GM13977 (cell line): ENCODE measurements around the gene WDR7.

Experiments
- DNase-seq: peaks from one replicate; pipeline ENCODE4 v3.0.0; 2012; ENCODE audit warnings: low spot score
- in situ Hi-C: fragments of 300-500 bp; cut with MboI; formaldehyde crosslinking; loops from one replicate; pipeline ENCODE4 v1.12.0; 2022; ENCODE audit warnings: low sequenced_read_pairs, low pct_unique_long_range_greater_than_20kb, mixed read lengths, inconsistent platforms; ENCODE audit not compliant: unreplicated experiment
- TF ChIP-seq, protein P1 (sequence below): IDR thresholded peaks from 2 replicates; pipeline ENCODE4 v1.5.1; 2012; ENCODE audit warnings: mild to moderate bottlenecking, control low read depth; ENCODE audit not compliant: insufficient read depth; ENCODE audit errors: extremely low read depth, missing control alignments

The WDR7 gene

DNA sequence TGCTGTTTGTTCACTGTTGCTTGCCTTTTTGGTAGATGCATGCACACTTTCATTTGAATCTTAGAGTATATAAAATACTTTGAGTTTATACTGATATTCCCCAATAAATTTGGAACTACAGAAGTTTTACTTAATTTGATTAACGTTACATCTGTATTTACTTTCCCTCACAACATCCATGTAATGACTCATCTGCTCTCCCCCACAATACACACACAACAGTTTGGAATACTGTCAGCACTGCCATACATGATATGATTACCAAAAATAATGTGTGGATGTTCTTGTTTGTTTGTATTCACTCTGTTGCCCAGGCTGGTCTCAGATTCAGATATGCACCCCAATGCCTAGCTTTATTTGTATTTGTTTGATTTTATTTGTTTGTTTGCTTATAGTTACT lies 144.2 kb downstream of the WDR7 start:
- no peak for DNase-seq
- in situ Hi-C loops: no loop called here
- TF ChIP-seq, protein P1, sequence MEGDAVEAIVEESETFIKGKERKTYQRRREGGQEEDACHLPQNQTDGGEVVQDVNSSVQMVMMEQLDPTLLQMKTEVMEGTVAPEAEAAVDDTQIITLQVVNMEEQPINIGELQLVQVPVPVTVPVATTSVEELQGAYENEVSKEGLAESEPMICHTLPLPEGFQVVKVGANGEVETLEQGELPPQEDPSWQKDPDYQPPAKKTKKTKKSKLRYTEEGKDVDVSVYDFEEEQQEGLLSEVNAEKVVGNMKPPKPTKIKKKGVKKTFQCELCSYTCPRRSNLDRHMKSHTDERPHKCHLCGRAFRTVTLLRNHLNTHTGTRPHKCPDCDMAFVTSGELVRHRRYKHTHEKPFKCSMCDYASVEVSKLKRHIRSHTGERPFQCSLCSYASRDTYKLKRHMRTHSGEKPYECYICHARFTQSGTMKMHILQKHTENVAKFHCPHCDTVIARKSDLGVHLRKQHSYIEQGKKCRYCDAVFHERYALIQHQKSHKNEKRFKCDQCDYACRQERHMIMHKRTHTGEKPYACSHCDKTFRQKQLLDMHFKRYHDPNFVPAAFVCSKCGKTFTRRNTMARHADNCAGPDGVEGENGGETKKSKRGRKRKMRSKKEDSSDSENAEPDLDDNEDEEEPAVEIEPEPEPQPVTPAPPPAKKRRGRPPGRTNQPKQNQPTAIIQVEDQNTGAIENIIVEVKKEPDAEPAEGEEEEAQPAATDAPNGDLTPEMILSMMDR: no peak

DNA sequence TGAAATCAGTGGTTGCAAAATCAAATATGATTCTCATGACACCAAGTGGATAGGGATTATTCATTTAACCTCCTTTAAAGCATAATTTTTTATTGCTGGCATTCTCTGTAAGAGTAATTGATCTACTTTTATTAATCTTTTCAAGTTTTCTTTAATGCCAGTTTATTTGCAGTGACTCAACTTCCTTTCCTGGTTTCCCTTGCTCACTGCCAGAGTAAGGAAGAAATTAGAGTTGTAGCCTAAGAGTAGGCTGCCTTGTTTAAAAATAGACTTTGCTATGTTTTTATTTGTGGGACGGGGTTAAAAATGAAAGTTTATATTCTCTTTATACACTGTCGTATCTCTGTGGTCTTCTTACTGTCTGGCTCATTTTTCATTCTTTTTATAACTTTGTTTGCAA lies 148.6 kb downstream of the WDR7 start:
- DNase-seq: no peak
- in situ Hi-C loops: no loop called here
- TF ChIP-seq, protein P1: no peak

DNA sequence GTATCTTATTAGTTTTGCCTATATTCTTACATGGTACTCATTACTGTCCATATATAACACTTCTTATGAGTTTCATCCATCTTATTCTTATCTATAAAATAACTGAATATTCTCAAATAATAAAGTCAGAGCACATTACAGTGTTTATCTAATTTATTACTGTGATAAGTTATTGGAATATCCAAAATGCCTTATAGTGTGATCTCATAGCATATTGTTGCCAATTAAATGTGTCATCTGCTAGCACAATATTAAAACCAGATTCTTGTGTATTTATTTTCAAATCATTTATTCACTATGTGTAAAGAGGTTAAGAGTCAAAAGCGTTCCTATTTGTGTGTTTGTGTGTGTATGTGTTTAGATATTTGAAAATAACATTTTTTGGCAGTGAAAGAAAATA lies 151.9 kb downstream of the WDR7 start:
- in situ Hi-C loops: no loop called here
- TF ChIP-seq, protein P1: no peak
- DNase-seq: no peak

DNA sequence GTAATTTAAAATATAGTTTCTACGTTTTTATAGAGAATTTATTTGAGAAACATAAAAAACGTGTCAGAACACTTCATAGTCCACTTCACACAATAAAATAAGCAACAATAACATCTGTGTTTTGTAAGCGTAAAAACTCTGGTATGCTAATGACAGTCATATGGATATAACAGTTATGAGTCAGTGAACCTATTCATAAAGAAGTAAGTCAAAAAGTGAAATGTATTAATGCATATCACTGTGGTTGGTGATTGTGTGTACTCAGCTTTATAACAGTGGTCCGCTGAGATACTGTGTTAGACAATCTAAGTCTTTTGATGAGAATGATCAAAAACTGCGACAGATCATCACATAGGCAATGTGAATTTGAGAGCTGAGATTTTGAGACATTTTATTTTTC lies 153.2 kb downstream of the WDR7 start:
- no peak for DNase-seq
- in situ Hi-C loops: no loop called here
- TF ChIP-seq, protein P1: no peak

DNA sequence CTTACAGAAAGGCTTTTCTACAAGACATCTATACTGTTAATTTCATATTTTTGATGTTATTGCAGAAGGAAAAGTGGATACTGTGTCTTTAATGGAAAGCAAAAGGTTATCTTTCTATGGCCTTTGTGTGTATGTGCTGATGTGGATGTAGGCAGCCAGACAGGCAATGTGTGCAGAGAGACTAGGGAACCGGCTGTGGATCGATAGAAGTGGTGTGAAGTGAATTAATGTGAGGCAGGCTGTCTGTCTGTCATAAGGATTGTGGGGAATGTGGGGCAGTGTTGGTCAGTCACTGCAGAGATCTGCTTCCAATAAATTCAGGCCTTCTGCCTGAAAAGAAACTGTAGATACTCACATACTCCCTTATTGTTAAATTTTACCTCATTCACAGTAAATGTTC lies 156.7 kb downstream of the WDR7 start:
- no peak for DNase-seq
- in situ Hi-C loops: no loop called here
- TF ChIP-seq, protein P1: no peak

DNA sequence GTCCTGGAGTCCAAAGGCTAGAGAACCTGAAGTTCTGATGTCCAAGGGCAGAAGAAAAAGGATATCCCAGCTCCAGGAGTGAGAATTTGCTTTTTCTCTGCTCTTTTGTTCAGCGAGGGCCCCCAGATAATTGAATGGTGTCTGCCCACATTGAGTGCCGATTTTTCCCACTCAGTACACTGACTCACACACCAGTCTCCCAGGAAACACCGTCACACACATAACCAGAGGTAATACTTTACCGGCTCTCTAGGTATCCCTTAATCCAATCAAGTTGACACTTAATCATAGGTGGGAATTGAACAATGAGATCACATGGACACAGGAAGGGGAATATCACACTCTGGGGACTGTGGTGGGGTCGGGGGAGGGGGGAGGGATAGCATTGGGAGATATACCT lies 161.5 kb downstream of the WDR7 start:
- no peak for DNase-seq
- TF ChIP-seq, protein P1: no peak
- in situ Hi-C loops: no loop called here

DNA sequence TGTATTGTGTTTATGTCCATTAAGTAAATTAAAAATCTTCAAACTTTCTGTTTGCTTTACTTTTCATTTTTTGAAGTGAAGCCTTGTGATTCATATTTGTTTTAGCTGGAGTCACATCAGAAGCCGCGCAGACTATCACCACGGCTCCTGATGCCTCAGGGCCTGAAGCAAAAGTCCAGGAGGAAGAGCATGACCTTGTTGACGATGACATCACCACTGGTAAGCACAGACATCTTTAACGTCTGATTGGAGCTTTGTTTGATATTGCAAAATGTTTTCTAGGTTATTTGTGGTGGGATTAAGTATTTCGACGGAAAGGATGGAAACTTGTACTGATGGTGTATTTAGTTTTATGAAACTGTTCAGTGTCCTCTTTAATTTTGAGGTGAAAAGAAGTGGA lies 164.8 kb downstream of the WDR7 start:
- no peak for DNase-seq
- in situ Hi-C loops: no loop called here
- TF ChIP-seq, protein P1: no peak
